SU-DHL-6 (cell line): Measurements from ENCODE around the gene EFCAB14.
A peak's percentile ranks its signal among the peaks of the same experiment; 100 is the strongest.

Experiments used
- H2AFZ ChIP-seq: fragments of 200-600 bp; sonication (generic); 2 replicates; pipeline ENCODE4 v1.6.1; 2014; ENCODE audit warnings: low read depth, mild to moderate bottlenecking, moderate library complexity, mixed read lengths, antibody characterized with exemption, low read length; ENCODE audit not compliant: severe bottlenecking
- H3F3A ChIP-seq: fragments of 200-600 bp; shearing (Covaris generic); 2 replicates; pipeline ENCODE4 v1.6.0; 2016; ENCODE audit warnings: antibody characterized with exemption, mild to moderate bottlenecking; ENCODE audit not compliant: insufficient read depth
- H3K27ac ChIP-seq: fragments of 200-600 bp; sonication (generic); 2 replicates; pipeline ENCODE4 v1.5.1; 2016; ENCODE audit warnings: low read depth, mild to moderate bottlenecking, low read length, moderate library complexity, mixed read lengths
- H3K27me3 ChIP-seq: fragments of 200-600 bp; sonication (generic), shearing (Covaris generic); 2 replicates; pipeline ENCODE4 v1.6.0; 2014; ENCODE audit warnings: mild to moderate bottlenecking, low read length
- H3K36me3 ChIP-seq: fragments of 200-600 bp; sonication (generic); 2 replicates; pipeline ENCODE4 v1.6.1; 2014; ENCODE audit warnings: mild to moderate bottlenecking, low read length, mixed read lengths
- H3K4me2 ChIP-seq: fragments of 300-600, 200-600 bp; shearing (Covaris generic), sonication (generic); 2 replicates; pipeline ENCODE4 v1.6.0; 2014; ENCODE audit warnings: low read length, low read depth, mild to moderate bottlenecking; ENCODE audit not compliant: poor library complexity, severe bottlenecking
- H3K4me3 ChIP-seq: fragments of 200-600 bp; sonication (generic); 2 replicates; pipeline ENCODE4 v1.5.1; 2014; ENCODE audit warnings: antibody characterized with exemption, low read length, mild to moderate bottlenecking, mixed read lengths; ENCODE audit not compliant: insufficient read depth, poor library complexity, severe bottlenecking
- H3K79me2 ChIP-seq: fragments of 200-600 bp; sonication (generic); 2 replicates; pipeline ENCODE4 v1.6.1; 2014; ENCODE audit warnings: mild to moderate bottlenecking, low read length, moderate library complexity; ENCODE audit not compliant: insufficient read depth
- H3K9ac ChIP-seq: fragments of 200-600 bp; sonication (generic); 2 replicates; pipeline ENCODE4 v1.7.0; 2014; ENCODE audit warnings: mild to moderate bottlenecking, low read length
- H3K9me2 ChIP-seq: fragments of 200-600 bp; sonication (generic); replicated peaks from 2 replicates; pipeline ENCODE4 v1.6.1; 2014; ENCODE audit warnings: low read length; ENCODE audit not compliant: insufficient read depth
- H3K9me3 ChIP-seq: fragments of 200-600 bp; sonication (generic); 2 replicates; pipeline ENCODE4 v1.6.1; 2014; ENCODE audit warnings: low read length, mixed read lengths; ENCODE audit not compliant: insufficient read depth
- H4K20me1 ChIP-seq: fragments of 200-600 bp; sonication (generic); 2 replicates; pipeline ENCODE4 v1.6.1; 2014; ENCODE audit warnings: low read depth, mild to moderate bottlenecking, antibody characterized with exemption, low read length, moderate library complexity, mixed read lengths
- EZH2phosphoT487 ChIP-seq: fragments of 200-600 bp; sonication (generic), shearing (Covaris generic); conservative IDR thresholded peaks from 2 replicates; pipeline ENCODE4 v1.6.1; 2018; ENCODE audit warnings: mild to moderate bottlenecking, antibody characterized with exemption, low read length, moderate library complexity, mixed read lengths
- TF ChIP-seq, protein P1 (sequence below): fragments of 200-600 bp; sonication (generic); IDR thresholded peaks from one replicate; pipeline ENCODE4 v1.5.1; 2017; ENCODE audit warnings: antibody characterized with exemption, mild to moderate bottlenecking, low read length, moderate library complexity; ENCODE audit not compliant: insufficient read depth, poor library complexity, severe bottlenecking

EFCAB14 gene

DNA sequence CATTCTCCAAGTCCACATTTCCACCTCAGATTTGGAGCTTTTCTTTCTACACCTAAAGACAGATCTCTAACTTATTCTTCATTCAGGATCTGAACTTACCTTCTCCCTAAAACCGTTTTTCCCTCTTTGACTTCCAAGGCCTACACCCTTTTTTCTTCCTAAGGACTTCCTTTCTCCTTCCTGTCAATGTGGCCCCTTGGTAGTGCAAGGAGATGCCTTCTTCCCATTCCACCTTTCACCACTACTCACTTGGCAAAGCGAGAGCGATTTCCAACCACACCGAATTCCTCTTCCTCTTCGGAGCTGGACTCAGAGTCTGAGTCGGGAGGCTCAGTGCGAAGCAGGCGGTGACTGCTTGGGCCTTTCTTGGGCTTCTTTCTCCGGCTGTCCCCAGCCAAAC lies 1.3 kb downstream of the EFCAB14 start:
- Histone ChIP-seq H3K79me2 (peaks cover 34% of the 10 kb centered on the region), H3K27ac (no peak overlapping the region)

DNA sequence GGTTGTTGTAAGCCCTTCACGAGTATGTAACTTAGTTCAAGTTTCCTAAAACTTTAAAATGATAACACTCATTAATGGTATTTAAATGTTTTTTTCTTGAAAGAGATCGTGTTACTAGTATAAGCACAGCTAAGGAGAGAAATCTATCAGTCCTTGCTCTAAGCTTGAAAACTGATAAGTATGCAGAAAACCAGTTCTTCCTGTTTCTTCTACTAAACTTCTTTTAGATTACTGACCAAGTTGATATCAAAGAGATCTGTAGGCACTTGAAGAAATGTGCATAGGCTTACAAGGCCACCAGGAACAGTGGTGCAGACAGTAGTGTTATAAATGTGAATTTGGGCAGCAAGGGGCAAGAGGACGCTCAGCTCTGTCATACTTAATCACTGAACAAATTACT lies 3.9 kb downstream of the EFCAB14 start:
- no peak overlapping the region for H3K9ac ChIP-seq
- H2AFZ ChIP-seq, result no peak overlapping the region
- TF ChIP-seq, protein P1, sequence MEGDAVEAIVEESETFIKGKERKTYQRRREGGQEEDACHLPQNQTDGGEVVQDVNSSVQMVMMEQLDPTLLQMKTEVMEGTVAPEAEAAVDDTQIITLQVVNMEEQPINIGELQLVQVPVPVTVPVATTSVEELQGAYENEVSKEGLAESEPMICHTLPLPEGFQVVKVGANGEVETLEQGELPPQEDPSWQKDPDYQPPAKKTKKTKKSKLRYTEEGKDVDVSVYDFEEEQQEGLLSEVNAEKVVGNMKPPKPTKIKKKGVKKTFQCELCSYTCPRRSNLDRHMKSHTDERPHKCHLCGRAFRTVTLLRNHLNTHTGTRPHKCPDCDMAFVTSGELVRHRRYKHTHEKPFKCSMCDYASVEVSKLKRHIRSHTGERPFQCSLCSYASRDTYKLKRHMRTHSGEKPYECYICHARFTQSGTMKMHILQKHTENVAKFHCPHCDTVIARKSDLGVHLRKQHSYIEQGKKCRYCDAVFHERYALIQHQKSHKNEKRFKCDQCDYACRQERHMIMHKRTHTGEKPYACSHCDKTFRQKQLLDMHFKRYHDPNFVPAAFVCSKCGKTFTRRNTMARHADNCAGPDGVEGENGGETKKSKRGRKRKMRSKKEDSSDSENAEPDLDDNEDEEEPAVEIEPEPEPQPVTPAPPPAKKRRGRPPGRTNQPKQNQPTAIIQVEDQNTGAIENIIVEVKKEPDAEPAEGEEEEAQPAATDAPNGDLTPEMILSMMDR, result no peak
- no peak for TF ChIP-seq EZH2phosphoT487
- H3K4me2 ChIP-seq, result no peak overlapping the region
- H3F3A ChIP-seq, result no peaks in the 10 kb centered on the region
- no peaks in the 10 kb centered on the region for H3K27me3 ChIP-seq
- no peaks in the 10 kb centered on the region for H3K9me2 ChIP-seq
- no peaks in the 10 kb centered on the region for H3K9me3 ChIP-seq
- peaks cover 46% of the 10 kb centered on the region for H3K79me2 ChIP-seq
- H3K4me3 ChIP-seq, result no peak overlapping the region
- H3K36me3 ChIP-seq, result peaks cover 16% of the 10 kb centered on the region; the same call in 1 of the 2 replicates
- H4K20me1 ChIP-seq, result peaks cover 6% of the 10 kb centered on the region; the same call in 1 of the 2 replicates
- H3K27ac ChIP-seq, result no peak overlapping the region

More for the DNA sequence above, 1.3 kb downstream of the EFCAB14 start:
- H3K4me2 ChIP-seq, result peak overlapping the region; percentile 97
- peak overlapping the region; percentile 90 for H3K9ac ChIP-seq
- no peaks in the 10 kb centered on the region for H3K9me3 ChIP-seq
- no peaks in the 10 kb centered on the region for H3K9me2 ChIP-seq
- H3F3A ChIP-seq, result no peaks in the 10 kb centered on the region
- no peak overlapping the region for H2AFZ ChIP-seq
- peak overlapping the region; percentile 87 for H3K4me3 ChIP-seq
- H3K27me3 ChIP-seq, result no peaks in the 10 kb centered on the region
- peaks cover 6% of the 10 kb centered on the region; the same call in 1 of the 2 replicates for H4K20me1 ChIP-seq
- TF ChIP-seq, protein P1, result no peak
- no peak for TF ChIP-seq EZH2phosphoT487
- H3K36me3 ChIP-seq, result peaks cover 9% of the 10 kb centered on the region; the same call in 1 of the 2 replicates

DNA sequence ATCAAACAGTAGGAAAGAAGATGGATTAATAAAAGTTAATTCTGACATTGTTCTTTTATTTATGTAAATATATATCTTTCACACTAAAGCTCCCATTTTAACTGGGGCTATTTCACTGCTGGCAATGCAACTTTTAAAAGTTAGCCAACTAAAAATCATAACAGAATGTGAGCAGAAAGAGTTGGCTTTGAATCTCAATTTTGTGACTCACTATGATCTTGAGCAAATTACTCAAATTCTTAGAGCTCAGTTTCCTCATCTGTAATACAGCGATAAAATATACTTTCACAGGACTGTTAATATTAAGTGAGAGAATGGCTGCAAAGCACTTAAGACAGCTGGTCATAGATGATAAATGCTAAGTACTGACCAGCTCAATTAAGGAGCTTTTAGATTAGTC lies 10.8 kb downstream of the EFCAB14 start:
- no peaks in the 10 kb centered on the region for H3K9me3 ChIP-seq
- peaks cover 45% of the 10 kb centered on the region for H3K36me3 ChIP-seq
- H3K9ac ChIP-seq, result no peak overlapping the region
- no peaks in the 10 kb centered on the region for H4K20me1 ChIP-seq
- peaks cover 20% of the 10 kb centered on the region for H3K79me2 ChIP-seq
- no peaks in the 10 kb centered on the region for H3K27me3 ChIP-seq
- H3K9me2 ChIP-seq, result no peaks in the 10 kb centered on the region
- H3F3A ChIP-seq, result no peaks in the 10 kb centered on the region
- H3K4me3 ChIP-seq, result no peak overlapping the region
- H3K27ac ChIP-seq, result no peak overlapping the region
- H2AFZ ChIP-seq, result no peak overlapping the region
- no peak overlapping the region for H3K4me2 ChIP-seq
- TF ChIP-seq EZH2phosphoT487, result no peak
- TF ChIP-seq, protein P1, result no peak
